ENCODE results near the gene ALKBH4.
"Not testable (repeated sequence)": the region's sequence is repeated elsewhere in the genome, so short reads cannot be mapped to it uniquely, and the experiment has no call there.

ALKBH4 gene

DNA sequence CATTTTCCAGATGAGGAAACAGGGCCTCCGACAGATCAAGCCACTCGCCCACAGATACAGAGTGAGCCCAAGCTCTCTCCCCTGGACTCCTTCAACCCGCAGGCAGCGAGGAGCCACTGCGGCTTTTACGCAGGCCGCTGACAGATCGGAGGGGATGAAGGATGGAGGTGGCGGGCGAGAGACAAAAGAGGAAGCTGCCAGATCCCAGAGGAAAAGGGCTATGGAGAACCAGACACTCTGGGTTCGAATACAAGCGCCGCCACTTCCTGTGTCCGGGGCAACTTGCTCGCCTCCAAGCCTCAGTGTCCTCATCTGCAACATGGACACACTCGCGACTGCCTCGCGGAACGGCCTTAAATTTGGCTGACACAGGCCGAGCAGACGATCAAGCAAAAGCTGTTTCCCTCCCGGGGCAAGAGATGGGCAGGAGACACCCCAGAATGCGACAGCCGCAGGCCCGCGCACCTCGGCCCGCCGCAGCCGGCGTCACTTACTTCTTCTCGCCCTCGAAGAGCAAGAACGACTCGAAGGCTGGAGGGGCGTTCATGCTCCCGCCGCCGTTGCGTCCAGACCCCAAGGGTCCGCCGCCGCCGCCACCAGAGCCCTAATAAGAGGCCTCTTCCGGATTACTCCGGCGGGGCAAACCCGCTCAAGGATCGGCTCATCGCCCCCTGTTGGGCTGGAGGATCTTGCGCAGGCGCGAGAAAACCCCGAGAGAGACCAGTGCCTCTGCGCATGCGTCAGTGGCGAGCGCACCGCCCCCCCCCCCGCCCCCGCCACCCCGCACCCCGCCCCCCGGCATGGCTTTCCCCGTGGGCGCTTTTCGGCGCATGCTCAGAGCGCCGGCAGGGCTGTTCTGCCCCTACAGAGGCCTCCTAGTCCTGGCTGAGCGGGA, 13.9 kb upstream of the ALKBH4 start, which contains the start of gene POLR2J:
POLR2J (minus strand) TSS at position 609 of the 895 bp plus-strand sequence; CDS start at position 547, 62 bp downstream.
- DNase-seq, result peak; percentile 100

DNA sequence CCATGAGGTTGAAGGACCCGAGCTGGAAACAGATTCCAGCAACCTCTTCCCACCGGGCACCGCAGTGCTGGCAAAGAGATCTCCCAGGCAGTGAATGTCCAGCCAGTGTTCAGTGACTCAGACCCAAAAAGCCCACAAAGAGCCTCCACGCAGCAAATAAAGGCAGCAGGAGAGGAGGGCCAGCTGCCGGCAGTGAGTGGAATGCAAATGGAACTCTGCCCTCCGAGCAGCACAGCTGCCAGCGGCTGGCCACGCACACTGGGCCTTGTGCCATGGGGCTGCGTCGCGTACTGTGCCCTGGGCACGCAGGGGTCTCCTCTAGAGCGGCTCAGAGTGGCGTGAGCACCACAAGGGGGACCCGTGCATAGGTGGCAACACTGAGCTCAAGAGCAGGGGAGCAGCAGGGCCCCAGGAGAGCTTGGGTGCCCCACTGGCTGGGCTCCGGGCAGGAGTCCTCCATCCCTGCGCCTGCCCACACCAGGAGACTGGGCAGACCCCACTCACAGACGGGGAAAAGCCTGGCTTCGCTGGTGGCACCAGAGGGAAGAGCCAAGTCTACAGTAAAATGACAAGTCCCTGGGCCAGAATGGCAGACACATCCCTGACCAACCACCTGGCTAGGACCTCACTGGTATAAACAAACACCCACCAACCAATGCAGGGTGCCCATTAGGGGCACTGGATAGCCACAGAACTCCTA, 10.2 kb upstream of the ALKBH4 start:
- not testable (repeated sequence) for DNase-seq

DNA sequence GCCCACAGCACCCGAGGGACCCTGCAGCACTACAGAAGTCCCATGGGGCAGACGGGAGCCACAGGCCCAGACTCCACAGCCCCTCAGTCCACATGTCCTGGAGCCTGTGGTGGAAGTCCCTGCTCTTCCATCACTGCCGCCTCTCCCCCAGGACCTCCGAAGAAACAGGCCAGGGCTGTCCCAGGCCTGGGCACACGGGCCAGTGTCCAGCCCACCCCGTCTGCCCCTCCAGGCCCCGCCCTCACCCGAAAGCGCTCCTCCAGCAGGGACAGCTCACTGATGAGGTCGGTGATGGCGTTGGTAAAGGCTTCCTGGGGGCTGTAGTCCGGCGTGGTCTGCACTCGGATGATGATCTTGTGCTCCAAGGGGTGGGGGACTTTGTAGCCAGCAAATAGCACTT, 9.5 kb upstream of the ALKBH4 start:
- not testable (repeated sequence) for DNase-seq

DNA sequence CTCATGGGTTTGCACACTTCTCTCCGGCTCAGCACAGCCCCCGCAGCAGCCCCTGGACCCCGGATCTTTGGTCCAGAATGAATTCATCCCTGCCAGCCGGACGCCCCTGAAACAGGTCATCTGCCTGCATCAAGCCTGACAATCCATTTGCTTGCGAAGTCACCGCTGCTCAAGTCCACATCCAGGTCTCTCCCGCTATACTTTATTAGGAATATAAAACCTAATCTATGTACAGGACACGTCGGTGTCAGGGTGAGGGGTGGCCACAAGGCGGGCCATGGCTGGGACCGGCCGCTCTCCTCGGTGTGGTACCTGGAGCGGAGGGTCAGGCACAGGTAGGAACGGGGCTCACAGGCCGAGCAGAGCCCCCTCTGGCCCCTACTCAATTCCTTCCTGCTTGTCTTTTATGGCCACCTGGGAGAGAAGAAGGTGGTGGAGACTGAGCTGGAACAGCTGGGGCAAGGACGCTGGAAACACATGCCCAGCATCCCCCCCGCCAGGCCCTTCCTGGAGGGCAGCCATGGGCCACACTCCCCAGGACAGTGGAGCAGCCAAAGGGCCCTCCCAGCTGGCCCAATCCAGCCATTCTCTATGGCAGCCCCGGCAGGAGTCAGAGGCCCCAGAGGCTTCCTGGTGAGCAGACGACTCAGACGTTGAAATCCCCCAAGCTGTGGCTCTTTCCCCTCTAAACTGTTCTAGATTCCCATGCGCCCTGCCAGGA, 8.8 kb upstream of the ALKBH4 start:
- DNase-seq, result no peak

DNA sequence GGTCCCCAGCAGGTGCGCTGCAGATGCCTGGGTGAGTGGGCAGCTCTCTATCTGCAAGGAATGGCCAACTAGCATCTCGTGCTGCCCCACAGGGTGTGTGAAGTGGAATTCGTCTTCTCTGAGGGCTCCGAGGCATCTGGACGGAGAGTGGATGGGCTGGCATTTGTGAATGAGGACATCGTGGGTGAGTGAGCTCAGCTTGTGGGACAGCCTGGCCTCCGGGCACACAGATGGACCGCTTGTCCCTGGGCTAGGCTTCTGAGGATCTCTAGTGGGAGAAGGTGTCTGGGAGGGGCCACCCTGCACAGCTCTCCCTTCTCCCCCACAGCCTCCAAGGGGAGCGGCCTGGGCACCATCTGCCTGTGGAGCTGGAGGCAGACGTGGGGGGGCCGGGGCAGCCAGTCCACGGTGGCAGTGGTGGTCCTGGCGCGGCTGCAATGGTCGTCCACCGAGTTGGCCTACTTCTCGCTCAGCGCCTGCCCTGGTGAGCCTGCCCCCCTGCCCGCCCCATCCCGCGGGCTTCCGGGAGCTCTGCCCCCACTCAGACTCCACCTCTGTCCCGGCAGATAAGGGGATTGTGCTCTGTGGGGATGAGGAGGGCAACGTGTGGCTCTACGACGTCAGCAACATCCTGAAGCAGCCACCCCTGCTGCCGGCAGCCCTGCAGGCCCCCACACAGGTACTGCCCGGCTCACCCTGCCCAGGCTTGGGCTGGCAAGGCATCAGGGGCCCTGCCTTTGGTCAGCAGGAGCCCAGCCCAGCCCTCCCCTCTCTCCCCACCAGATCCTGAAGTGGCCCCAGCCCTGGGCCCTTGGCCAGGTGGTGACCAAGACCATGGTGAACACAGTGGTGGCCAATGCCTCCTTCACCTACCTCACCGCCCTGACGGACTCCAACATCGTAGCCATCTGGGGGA, 7.7 kb upstream of the ALKBH4 start:
- no peak for DNase-seq

DNA sequence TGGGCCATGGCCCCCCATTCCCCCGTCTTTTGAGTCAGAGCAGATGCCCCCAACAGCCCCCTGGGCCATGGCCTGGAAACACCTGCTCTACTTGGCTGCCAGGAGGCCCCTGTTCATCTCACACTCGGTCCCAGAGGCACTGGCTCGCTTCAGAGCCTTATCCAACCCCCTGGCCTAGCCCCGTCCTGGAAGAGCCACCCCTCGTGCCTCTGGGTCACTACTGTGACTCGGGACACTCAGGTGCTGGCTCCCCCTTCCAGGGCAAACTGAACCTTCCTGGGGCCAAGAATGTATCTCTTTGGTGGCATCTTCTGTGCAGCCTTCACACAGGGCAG, 7.1 kb upstream of the ALKBH4 start:
- no peak for DNase-seq

DNA sequence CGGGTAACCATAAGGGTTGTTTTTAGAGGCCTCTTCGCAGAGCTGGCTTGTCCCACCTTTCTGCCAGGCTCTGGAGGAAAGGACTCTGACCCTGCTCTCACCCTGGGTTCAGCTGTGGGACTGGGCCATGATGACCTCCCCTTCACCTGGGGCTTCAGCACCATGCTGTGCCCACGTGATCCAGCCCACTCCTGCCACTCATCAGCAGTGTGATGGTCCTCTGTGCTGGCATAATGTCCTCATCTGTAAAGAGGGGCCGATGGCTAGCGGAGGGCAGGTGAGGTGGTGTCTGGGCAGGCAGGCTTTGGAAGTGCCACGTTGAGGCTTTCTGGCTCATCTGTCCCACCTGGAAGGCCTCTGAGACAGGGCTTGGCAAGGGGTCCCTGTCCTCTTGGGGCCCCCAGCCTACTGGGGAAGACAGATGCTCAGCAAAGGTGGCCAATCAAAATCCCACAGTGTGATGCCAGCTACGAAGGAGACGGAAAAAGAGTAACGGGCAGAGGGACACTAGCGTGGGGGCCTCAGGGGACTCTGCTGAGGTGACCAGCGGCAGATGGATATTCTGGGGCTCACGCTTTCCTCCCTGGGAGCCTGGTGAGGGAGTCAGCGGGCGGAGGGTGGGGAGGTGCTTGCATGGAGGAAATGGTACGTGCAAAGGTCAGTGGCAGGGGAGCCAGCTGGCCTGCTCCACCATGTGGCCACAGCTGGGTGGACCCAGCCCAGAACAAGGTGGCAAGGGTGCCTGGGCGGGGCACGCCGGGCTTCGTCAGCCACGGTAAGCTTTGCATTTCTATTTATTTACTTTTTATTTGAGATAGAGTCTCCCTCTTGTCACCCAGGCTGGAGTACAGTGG, 5.5 kb upstream of the ALKBH4 start:
- DNase-seq, result no peak

DNA sequence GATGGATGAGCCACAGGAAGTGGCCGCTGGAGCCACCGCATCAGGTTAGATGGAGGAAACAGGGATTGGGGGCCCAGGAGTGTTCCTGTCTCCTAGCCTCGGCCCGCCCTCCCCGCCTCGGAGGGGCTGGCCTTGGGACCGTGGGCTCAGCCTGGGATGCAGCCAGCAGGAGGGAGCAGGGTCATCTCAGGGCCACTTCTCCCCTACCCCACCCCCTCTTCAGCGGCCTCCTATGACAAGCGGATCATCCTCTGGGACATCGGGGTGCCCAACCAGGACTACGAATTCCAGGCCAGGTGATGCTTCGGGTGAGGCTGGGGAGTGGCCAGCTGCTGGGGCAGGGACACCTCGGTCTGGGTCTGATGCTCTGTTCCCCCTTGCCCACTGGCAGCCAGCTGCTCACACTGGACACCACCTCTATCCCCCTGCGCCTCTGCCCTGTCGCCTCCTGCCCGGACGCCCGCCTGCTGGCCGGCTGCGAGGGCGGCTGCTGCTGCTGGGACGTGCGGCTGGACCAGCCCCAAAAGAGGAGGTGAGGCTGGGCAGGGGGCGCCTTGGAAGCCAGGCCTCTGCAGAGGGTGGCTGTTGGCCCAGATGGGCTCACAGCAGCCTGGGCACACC, 4.8 kb upstream of the ALKBH4 start:
- DNase-seq, result no peak

DNA sequence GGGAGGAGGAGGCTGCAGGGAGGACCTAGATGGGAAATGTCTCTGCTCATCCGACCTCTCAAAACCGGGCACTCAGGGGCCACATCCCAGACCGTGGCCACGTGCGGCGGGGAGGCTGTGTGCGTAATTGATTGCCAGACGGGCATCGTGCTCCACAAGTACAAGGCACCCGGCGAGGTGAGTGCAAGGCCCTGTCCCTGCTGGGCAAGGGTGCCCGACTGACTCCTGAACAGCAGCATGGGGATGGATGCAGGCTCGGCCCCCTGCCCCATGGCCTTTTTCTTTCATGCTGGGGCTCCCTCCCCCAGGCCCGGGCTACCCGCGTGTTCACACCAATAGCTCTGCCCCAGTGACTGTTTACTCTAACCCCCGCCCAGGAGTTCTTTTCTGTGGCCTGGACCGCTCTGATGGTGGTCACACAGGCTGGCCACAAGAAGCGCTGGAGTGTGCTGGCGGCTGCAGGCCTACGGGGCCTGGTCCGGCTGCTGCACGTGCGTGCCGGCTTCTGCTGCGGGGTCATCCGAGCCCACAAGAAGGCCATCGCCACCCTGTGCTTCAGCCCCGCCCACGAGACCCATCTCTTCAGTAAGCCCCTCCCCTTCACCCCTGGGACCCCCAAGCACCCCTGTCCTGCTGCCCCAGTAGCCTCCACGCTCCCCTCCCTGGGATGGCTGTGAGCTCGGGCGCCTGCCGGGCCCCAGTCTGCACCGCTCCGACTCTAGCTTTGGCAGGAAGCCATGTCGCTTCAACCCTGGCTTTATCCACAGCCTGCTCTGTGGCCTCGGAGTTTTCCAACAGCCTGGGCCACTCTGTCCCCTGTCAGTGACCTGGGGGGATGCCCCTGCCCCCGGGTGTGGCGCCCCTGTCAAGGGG, 4.1 kb upstream of the ALKBH4 start:
- no peak for DNase-seq

DNA sequence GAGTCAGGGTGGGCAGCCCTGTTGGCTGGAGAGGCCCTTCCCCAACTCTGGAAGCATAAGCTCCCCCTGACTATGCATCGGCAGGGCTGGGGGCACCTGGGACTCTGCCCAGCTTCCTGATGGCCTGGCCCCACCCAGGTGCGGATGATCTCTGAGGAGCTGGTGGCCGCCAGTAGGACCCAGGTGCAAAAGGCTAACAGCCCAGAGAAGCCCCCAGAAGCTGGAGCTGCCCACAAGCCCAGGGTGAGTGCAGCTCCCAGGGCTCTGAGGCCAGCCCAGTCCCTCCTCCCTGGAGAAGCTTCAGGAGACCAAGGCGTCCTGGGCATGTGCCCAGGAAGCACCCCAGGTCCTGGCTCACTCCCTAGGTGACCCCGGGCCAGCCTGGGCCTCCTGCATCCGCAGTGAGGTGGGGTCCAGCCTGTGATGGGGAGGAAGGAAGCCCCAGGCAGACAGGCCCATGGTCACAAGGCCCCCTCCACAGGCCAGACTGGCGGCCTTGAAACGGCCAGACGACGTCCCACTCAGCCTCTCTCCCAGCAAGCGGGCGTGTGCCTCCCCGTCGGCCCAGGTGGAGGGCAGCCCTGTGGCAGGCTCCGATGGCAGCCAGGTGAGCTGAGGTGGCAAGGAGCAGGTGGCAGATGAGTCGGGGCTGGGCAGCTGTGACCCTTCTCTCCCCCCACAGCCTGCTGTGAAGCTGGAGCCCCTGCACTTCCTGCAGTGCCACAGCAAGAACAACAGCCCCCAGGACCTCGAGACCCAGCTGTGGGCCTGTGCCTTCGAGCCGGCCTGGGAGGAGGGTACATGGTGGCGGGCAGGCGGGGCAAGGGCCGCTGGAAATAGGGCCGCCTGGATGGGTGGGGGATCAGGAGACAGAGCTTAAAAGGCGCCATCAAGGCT, 3.2 kb upstream of the ALKBH4 start:
- no peak for DNase-seq

DNA sequence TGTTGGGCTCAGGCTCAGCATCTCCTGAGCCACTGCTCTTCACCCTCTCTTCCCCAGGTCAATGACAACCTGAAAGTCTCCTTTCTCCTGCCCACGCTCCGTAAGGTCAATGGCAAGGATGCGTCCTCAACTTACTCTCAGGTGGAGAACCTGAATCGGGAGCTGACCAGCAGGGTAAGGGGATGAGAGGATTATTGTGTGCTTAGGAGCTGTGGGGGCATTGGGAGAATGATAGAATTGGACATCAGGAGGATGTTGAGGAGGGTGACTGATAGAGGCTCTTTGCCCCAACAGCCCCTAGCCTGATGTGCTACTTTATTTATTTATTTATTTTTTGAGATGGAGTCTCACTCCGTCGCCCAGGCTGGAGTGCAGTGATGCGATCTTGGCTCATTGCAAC, 1.4 kb upstream of the ALKBH4 start:
- no peak for DNase-seq

DNA sequence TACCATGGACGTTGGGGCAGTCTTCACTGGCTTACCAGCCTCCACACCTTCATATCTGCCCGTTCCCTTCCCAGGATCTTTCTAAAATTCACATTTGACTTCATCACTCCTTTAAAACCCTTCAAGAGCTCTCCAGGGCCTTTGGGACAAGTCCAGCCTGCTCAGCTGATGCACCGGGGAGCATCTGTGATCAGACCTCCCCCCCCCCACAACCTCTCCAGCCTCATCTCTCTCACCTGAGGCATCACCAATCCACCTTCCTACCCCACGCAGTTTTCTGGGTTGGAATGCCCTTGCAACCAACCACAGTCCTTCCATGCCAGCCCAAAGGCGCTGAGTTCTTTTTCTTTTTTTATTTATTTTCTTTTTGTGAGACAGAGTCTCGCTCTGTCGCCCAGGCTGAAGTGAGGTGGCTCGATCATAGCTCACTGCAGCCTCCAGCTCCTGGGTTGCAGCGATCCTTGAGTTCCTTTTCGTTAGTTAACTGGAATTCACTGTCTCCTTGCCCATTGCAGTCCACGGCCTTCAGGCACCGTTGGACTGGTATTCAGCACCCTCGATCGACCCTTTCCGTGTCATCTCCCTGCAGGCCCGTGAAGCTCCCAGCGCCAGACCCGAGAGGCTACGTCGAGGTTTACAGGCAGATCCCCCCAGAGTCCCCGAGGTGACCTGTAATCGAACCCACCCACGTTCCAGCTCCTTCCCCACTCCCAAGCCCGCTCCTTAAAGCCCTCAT, 654 bp downstream of the ALKBH4 start:
- DNase-seq, result no peak

DNA sequence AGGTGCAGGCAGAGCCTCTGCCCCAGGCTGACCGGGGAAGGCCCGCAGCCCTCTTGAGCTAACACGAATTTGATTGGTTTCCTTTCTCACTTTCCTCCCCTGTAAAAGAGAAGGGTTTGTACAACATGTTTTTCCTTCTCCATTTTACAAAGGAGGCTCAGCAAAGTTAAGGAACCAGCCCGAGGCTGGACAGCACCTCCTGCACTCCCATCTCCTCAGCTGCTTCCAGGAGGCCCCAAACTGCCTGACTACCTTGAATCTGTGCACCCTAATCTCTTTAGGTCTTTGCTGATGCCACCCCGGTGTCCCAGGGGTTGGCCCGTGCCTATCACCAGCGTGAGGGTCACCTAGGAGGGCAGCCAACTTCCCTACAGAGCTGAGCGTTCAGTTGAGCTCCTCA, 4.2 kb downstream of the ALKBH4 start:
- DNase-seq, result no peak

DNA sequence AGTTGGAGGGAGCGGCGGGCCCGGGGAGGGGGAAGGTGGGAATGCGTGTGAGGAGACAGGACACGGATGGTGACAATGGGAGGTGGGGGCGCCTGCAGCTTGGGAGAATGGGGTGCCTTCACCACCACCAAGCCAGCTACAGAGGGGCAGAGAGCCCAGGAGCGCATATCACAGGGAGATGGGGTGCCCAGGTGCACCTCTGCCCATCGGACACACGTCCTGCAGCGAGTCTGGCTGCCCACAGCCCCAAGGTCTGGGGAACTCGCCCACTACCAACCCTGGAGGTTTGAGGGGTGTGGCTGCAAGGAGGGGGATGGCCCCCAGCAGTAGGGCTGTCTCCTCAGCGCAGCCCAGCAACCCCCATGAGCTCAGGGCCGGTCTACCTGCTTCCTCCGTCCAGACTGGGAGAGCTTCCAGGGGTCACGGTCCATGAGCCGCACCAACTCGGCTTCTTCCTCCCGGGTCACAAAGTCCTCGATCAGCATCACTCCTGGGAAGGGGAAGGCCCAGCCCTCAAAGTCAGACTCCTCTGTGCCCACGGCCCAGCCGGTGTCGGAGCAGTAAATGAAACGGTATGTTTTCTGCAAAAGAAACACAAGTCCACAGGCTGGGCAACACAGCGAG, 5.3 kb downstream of the ALKBH4 start:
- no peak for DNase-seq

DNA sequence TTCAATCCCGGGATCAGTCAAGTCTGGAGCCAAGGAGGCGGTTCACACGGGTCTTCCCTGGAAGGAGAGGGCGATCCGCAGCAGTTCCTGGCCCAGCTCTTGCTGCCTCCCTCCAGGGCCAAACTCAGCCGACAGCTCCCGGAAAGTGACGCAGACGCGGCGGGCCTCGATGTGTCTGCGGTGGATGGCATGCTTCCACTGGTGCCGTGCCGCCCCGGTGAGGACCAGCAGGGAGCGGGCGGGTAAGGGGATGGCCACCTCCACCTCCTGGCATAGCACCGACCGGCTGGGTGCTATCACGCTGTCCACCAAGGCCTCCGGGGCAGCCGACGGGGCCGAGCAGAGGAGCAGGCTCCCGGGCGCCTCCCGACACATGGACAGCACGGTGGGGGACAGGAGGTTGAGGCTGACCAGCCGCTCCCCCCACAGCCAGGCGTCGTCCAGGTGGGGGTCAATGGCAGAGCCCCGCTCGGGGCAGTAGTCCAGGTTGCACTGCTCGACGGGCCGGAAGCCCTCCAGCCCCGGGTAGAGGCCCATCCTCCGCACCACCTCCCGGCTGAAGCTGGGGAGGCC, 7.2 kb downstream of the ALKBH4 start:
- no peak for DNase-seq

DNA sequence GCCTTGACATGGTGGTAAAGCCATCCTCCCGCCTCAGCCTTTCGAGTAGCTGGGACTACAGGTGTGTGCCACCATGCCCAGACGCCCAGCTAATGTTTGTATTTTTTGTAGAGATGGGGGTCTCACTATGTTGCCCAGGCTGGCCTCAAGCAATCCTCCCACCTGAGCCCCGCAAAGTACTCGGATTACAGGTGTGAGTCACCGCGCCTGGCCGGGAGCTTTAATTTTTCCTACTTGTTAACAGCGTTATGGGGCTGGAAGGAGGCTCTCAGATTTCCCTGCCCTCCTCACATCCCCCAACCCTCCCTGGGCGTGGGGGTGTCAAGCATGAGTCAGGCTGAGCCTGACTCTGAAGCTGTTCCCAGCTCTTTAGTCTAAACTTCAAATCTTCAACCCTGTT, 8.3 kb downstream of the ALKBH4 start:
- DNase-seq, result no peak

DNA sequence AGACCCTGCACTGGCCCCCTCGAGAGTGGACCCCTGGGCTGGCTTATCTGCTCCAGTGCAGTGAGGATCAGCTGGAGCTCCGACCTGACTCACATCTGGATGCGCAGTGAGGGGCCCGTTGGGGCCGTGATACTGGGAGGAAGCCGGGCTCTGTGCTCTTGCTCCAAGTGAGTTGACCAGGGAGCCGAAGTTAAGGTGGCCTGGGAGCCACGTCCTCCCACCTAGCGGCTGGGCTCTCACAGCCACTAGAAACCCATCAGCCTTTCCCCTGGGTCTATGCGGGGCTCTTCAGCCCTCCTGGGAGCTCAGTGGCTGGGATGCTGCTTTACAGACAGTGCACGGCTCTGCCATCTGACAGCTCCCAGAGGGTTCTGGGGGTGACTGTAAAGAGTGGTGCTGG, 9.1 kb downstream of the ALKBH4 start:
- DNase-seq, result no peak
